SU-DHL-6 (cell line): ENCODE results near the gene RGS18.

Source experiments
- H2AFZ ChIP-seq: fragments of 200-600 bp; sonication (generic); 2 replicates; pipeline ENCODE4 v1.6.1; 2014; ENCODE audit warnings: low read depth, mild to moderate bottlenecking, moderate library complexity, mixed read lengths, antibody characterized with exemption, low read length; ENCODE audit not compliant: severe bottlenecking
- H3F3A ChIP-seq: fragments of 200-600 bp; shearing (Covaris generic); 2 replicates; pipeline ENCODE4 v1.6.0; 2016; ENCODE audit warnings: antibody characterized with exemption, mild to moderate bottlenecking; ENCODE audit not compliant: insufficient read depth
- H3K27ac ChIP-seq: fragments of 200-600 bp; sonication (generic); 2 replicates; pipeline ENCODE4 v1.5.1; 2016; ENCODE audit warnings: low read depth, mild to moderate bottlenecking, low read length, moderate library complexity, mixed read lengths
- H3K27me3 ChIP-seq: fragments of 200-600 bp; sonication (generic), shearing (Covaris generic); 2 replicates; pipeline ENCODE4 v1.6.0; 2014; ENCODE audit warnings: mild to moderate bottlenecking, low read length
- H3K36me3 ChIP-seq: fragments of 200-600 bp; sonication (generic); 2 replicates; pipeline ENCODE4 v1.6.1; 2014; ENCODE audit warnings: mild to moderate bottlenecking, low read length, mixed read lengths
- H3K4me2 ChIP-seq: fragments of 300-600, 200-600 bp; shearing (Covaris generic), sonication (generic); 2 replicates; pipeline ENCODE4 v1.6.0; 2014; ENCODE audit warnings: low read length, low read depth, mild to moderate bottlenecking; ENCODE audit not compliant: poor library complexity, severe bottlenecking
- H3K4me3 ChIP-seq: fragments of 200-600 bp; sonication (generic); 2 replicates; pipeline ENCODE4 v1.5.1; 2014; ENCODE audit warnings: antibody characterized with exemption, low read length, mild to moderate bottlenecking, mixed read lengths; ENCODE audit not compliant: insufficient read depth, poor library complexity, severe bottlenecking
- H3K79me2 ChIP-seq: fragments of 200-600 bp; sonication (generic); 2 replicates; pipeline ENCODE4 v1.6.1; 2014; ENCODE audit warnings: mild to moderate bottlenecking, low read length, moderate library complexity; ENCODE audit not compliant: insufficient read depth
- H3K9ac ChIP-seq: fragments of 200-600 bp; sonication (generic); 2 replicates; pipeline ENCODE4 v1.7.0; 2014; ENCODE audit warnings: mild to moderate bottlenecking, low read length
- H3K9me2 ChIP-seq: fragments of 200-600 bp; sonication (generic); replicated peaks from 2 replicates; pipeline ENCODE4 v1.6.1; 2014; ENCODE audit warnings: low read length; ENCODE audit not compliant: insufficient read depth
- H3K9me3 ChIP-seq: fragments of 200-600 bp; sonication (generic); 2 replicates; pipeline ENCODE4 v1.6.1; 2014; ENCODE audit warnings: low read length, mixed read lengths; ENCODE audit not compliant: insufficient read depth
- H4K20me1 ChIP-seq: fragments of 200-600 bp; sonication (generic); 2 replicates; pipeline ENCODE4 v1.6.1; 2014; ENCODE audit warnings: low read depth, mild to moderate bottlenecking, antibody characterized with exemption, low read length, moderate library complexity, mixed read lengths
- EZH2phosphoT487 ChIP-seq: fragments of 200-600 bp; sonication (generic), shearing (Covaris generic); conservative IDR thresholded peaks from 2 replicates; pipeline ENCODE4 v1.6.1; 2018; ENCODE audit warnings: mild to moderate bottlenecking, antibody characterized with exemption, low read length, moderate library complexity, mixed read lengths
- TF ChIP-seq, protein P1 (sequence below): fragments of 200-600 bp; sonication (generic); IDR thresholded peaks from one replicate; pipeline ENCODE4 v1.5.1; 2017; ENCODE audit warnings: antibody characterized with exemption, mild to moderate bottlenecking, low read length, moderate library complexity; ENCODE audit not compliant: insufficient read depth, poor library complexity, severe bottlenecking

RGS18 gene

DNA sequence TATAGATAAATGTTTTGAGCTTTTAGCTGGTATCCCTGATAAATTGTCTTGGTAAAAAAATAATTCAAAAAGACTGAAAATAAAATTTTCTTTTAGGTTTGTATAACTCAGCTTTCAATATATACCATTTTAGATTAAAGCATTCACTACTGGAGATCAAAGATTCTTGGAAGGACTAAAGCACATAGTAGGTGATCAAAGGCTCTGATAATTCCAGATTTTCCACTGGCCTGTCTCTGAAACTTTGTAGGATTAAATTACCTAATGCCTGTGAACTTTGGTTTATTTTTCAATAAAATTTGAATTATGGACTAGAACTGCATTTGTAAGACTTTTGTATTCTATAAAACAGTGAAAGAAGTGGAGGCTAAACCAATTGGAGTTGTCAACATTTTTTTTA lies 1.2 kb upstream of the RGS18 start:
- Histone ChIP-seq H3K36me3 (no peaks in the 10 kb centered on the region), H3K4me2 (peak overlapping the region; percentile 99), H4K20me1 (no peaks in the 10 kb centered on the region), H3K9me2 (no peaks in the 10 kb centered on the region), H3K79me2 (peaks cover 8% of the 10 kb centered on the region; the same call in 1 of the 2 replicates), H3K27ac (peak overlapping the region; percentile 93), H3K27me3 (no peaks in the 10 kb centered on the region), H3K9ac (no peak overlapping the region), H3F3A (peaks cover 24% of the 10 kb centered on the region), H3K9me3 (no peaks in the 10 kb centered on the region), H2AFZ (no peak overlapping the region), H3K4me3 (no peak overlapping the region)
- TF ChIP-seq, protein P1, sequence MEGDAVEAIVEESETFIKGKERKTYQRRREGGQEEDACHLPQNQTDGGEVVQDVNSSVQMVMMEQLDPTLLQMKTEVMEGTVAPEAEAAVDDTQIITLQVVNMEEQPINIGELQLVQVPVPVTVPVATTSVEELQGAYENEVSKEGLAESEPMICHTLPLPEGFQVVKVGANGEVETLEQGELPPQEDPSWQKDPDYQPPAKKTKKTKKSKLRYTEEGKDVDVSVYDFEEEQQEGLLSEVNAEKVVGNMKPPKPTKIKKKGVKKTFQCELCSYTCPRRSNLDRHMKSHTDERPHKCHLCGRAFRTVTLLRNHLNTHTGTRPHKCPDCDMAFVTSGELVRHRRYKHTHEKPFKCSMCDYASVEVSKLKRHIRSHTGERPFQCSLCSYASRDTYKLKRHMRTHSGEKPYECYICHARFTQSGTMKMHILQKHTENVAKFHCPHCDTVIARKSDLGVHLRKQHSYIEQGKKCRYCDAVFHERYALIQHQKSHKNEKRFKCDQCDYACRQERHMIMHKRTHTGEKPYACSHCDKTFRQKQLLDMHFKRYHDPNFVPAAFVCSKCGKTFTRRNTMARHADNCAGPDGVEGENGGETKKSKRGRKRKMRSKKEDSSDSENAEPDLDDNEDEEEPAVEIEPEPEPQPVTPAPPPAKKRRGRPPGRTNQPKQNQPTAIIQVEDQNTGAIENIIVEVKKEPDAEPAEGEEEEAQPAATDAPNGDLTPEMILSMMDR, result no peak
- TF ChIP-seq EZH2phosphoT487, result no peak

DNA sequence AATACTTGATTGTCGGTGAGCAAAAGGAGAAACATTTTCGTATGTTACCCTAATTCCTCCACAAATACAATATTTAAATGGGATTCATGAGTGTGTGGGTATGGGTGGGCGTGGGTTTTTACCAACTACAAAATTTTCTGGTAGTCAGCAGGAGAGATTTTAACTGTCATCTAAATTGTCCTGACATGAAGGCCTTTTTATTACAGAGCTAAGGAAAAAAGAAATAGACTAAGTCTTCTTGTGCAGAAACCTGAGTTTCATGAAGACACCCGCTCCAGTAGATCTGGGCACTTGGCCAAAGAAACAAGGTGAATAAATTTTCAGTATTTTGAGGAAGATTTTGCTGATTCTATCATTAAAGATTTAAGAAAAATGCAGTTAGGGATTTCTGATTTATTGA lies 752 bp downstream of the RGS18 start:
- Histone ChIP-seq H2AFZ (peak overlapping the region; percentile 17), H3K9me3 (no peaks in the 10 kb centered on the region), H3K9me2 (no peaks in the 10 kb centered on the region), H4K20me1 (no peaks in the 10 kb centered on the region), H3K36me3 (peaks cover 5% of the 10 kb centered on the region; the same call in 1 of the 2 replicates), H3K4me2 (peak overlapping the region; percentile 99), H3F3A (peaks cover 24% of the 10 kb centered on the region), H3K27ac (peak overlapping the region; percentile 93), H3K27me3 (no peaks in the 10 kb centered on the region), H3K4me3 (peak overlapping the region; percentile 60), H3K9ac (peak overlapping the region; percentile 54), H3K79me2 (peaks cover 8% of the 10 kb centered on the region; the same call in 1 of the 2 replicates)
- TF ChIP-seq EZH2phosphoT487, result no peak
- TF ChIP-seq, protein P1, result no peak

DNA sequence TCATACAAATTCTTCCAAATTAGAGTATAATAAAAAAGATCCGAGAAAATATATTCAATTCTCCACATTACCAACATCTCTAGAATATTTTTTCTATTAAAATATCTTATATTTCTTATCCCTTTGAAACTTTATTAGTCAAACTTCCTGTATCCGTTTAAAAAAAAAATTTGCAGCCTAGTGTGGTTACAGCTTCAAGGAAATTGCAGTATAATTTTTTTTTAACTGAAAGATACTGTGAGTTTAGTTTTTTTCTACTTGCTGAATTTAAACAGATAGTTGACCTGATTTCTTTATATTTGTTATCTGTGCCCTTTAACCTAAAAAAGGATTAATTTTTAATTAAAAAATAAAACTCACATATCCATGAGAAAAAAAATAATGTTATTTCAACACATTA lies 1.5 kb downstream of the RGS18 start:
- Histone ChIP-seq H3K27me3 (no peaks in the 10 kb centered on the region), H3K27ac (peak overlapping the region; percentile 93), H3K79me2 (peaks cover 8% of the 10 kb centered on the region; the same call in 1 of the 2 replicates), H2AFZ (peak overlapping the region; percentile 17), H4K20me1 (no peaks in the 10 kb centered on the region), H3K9me2 (no peaks in the 10 kb centered on the region), H3K4me2 (peak overlapping the region; percentile 99), H3K4me3 (peak overlapping the region; percentile 60), H3K9me3 (no peaks in the 10 kb centered on the region), H3F3A (peaks cover 24% of the 10 kb centered on the region), H3K9ac (peak overlapping the region; percentile 54), H3K36me3 (peaks cover 5% of the 10 kb centered on the region; the same call in 1 of the 2 replicates)
- no peak for TF ChIP-seq EZH2phosphoT487
- TF ChIP-seq, protein P1, result no peak
